Hepatic stellate cell (primary cell): ENCODE data around the gene DUS1L.
A peak's percentile ranks its signal among the peaks of the same experiment; 100 is the strongest.
"Not testable (repeated sequence)": the region's sequence is repeated elsewhere in the genome, so short reads cannot be mapped to it uniquely, and the experiment has no call there.

Source experiments
- DNase-seq: peaks from one replicate; pipeline ENCODE4 v3.0.0; 2011; ENCODE audit warnings: low spot score

The DUS1L gene

GRCh38 chr17:82039695-82040299 lies 25.8 kb downstream of the DUS1L start:
- no peak for DNase-seq

GRCh38 chr17:82038796-82039409 lies 26.7 kb downstream of the DUS1L start:
- DNase-seq: not testable (repeated sequence)

DNA sequence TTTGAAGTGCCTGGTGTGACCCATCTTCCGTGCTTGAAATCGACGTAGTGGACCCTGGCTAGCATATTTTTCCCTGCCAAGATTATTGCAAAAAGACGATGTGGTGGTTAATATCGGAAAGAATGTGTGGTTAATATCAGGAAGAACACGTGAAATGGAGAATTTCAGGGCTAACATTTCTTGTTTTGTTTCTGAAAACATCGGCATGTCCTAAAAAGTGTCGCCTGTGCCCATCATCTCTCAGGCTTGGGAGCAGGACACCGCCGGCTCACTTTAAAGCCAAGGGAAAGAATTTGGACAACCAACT lies 27.8 kb downstream of the DUS1L start:
- no peak for DNase-seq

DNA sequence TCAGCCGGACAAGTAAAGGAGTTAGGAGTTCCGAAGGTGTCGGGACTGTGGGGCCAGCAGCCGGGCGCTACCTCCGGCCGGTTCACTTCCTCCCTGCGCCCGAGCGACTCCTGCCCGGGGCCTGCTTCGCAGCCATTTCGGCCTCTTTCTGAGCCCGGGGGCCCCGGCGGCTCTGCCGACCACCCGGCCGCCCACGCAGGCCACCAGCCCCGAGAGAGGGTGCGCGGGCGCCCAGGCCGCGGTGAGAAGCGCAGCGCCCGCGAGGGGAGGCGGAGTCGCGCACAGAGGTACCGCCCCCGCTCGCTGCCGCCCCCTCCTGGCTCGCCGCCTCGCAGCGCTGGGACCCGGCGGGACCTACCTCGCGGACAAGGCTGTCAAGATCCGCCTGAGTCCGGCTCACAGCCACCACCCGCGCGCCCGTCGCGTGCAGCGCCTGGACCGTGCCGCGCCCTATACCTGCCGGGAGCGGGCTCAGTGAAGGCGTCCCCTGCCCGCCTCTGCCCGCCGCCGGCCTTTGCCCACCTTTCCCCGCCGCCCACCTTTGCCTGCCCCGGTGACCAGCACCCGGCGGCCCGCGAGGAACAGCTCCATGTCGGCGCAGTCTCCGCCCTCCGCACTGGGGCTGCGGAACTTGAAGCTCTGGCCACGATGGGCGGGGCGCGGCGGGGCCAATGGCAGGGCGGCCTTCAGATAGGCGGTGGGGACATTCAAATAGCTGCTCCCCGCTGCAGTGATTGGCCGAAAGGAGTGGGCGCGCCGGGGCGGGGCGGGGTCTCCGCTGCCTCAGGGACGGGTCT lies 28.3 kb downstream of the DUS1L start, which contains the start of gene DCXR:
Gene DCXR (minus strand): TSS at position 606 of the 797 bp plus-strand sequence. CDS start 15 bp downstream, at position 591.
- DNase-seq: peak; percentile 99

DNA sequence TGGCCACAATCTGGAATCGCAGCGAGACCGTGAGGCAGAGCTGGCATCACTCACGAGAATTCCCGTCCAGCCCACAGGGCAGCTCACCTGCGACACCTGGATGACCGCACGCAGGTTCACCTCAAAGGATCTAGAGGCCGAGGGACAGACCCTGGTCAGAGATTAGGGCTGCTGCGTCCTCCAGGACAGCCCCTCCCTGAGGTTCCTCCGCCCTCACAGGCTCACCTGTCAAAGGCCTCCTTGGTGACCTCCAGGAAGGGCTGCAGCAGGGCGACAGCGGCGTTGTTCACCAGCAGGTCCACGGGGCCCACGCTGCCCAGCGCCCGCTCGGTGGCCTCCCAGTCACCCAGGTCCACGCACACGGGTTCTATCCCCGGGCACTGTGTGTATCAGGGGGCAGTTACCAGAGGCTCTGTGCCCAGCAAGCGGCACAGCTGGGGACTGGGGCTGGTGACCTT lies 28.9 kb downstream of the DUS1L start:
- DNase-seq: no peak

DNA sequence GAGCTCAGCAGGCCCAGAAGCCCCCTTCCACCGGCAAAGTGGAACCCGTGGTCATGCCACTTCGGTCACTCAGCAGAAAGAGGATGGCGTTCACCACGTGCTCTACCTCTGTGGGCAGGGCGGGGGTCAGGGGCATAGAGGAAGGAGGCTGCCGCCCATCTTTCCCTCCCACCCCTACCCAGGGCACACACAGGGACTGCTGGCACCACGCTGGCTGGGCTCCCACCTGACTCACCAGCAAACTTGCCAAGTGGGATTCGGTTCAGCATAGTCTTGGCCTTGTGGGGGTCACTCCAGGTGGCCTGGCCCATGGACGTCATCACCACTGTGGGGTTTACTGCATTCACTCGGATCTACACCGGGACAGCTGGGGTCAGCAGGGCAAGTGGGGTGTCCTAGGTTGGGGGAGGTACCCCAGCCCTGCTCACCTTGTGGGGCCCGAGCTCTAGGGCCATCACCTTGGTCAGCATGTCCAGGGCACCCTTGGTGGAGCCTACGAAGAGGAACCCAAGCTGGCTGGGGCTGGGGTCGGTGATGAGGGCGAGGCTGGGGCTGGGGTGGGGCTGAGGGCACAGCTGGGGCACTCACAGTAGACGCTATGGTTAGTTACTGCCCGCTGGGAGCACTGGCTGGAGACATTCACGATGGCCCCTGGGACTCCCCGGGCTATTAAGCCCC lies 29.5 kb downstream of the DUS1L start:
- DNase-seq: no peak

GRCh38 chr17:82035488-82035887 lies 30.1 kb downstream of the DUS1L start:
- DNase-seq: no peak

DNA sequence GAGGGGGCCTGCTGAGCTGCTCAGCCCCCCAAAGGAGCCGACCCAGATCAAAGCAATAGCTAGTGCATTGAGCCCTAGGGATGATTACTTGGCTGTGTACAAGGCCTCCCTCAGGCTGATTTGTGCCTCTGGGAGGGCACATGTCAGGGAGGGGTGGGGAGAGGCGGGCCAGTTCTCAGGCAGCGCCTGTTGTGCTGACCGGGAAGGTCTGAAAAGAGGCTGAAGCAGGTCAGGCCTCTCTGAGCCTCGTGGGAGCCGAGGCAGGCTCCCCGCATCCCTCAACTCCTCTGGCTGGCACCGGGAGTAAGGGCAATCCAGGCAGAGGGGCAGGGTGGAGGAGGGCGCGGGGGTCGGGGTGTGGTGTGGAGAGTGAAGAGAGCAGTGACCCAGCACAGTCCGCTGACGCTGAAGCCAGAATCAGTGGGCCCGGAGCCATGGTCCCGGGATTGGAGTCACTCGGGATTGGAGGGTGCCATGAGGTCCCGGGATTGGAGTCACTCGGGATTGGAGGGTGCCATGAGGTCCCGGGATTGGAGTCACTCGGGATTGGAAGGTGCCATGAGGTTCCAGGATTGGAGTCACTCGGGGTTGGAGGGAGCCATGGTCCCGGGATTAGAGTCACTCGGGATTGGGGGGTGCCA lies 31.1 kb downstream of the DUS1L start:
- DNase-seq: no peak

- DNase-seq: no peak
These were observed 32.1 kb downstream of the DUS1L start for GRCh38 chr17:82033359-82034085.

DNA sequence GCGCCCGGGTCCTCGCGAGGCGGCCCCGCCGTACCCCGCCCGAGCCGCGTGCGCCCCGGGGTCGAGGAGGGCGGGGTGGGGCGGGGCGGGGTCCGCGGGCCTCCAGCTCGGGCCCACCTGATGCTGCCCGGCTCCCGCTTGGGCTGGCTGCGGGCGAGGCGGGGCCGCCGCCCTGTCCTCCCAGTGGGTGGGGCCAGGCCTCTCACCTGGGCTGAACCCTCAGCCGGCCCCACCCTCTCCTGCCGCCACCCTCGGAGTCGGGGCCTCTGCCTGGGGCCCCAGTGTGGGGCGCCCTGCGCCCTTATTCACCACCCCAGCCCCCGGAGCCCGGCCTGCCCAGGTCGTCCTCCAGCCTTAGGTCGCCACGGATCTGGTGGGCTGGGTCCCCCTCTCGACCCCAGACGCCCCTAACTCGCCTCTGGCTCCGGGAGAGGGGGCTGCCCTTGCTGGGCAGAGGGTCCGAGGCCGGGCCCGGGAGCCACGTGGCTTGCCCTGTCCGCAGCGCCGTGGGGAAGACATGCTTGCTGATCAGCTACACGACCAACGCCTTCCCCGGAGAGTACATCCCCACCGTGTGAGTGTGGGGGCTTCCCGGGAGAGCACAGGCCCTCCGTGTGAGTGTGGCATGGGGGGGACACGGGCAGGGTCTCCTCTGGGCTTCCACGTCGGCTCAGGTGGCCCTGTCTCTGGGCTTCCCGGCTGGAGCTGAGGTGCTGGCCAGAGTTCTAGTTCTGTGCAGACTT lies 33.5 kb downstream of the DUS1L start:
- DNase-seq: no peak

- peak; percentile 68 for DNase-seq
These were observed 34.2 kb downstream of the DUS1L start, which contains the start of gene RAC3 for GRCh38 chr17:82031303-82031884. Gene RAC3 (plus strand): TSS chr17:82031678. CDS start chr17:82031762, 84 bp downstream.

DNA sequence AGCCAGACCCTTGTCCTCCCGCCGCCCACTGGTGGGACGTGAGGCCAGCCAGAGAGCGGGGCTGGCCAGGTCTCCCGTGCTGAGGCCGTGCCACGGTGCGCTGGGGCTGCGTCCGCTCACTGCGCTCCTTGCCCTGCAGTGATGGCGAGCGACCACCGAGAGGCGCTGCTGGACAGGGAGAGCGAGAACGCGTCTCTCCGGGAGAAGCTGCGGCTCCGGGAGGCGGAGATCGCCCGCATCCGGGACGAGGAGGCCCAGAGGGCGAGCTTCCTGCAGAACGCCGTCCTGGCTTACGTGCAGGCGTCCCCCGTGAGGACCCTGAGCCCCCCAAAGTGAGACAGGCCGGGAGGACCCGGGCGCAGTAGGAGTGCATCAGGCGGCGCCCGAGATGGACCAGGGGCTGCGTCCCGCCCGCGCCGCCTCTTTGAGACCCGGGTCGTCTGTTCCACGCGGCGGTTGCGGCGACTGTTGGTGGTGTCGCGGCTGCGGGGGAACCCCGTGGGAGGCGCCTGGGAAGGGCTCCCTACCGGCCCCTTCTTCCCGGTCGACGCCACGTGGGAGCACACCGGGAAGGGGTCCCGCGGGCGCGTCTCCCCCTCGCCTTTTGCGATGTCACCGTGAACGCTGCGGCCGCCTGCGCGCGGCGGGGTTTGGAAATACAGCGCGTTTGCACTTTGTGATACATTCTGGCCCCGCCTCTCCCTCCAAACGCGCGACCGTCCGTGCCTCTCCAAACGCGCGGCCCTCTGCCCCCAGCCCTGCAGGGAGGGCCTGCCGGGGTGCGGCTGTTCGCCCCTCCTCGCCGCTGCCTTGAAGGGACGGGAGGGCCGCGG lies 34.9 kb downstream of the DUS1L start:
- peak; percentile 91 for DNase-seq

DNA sequence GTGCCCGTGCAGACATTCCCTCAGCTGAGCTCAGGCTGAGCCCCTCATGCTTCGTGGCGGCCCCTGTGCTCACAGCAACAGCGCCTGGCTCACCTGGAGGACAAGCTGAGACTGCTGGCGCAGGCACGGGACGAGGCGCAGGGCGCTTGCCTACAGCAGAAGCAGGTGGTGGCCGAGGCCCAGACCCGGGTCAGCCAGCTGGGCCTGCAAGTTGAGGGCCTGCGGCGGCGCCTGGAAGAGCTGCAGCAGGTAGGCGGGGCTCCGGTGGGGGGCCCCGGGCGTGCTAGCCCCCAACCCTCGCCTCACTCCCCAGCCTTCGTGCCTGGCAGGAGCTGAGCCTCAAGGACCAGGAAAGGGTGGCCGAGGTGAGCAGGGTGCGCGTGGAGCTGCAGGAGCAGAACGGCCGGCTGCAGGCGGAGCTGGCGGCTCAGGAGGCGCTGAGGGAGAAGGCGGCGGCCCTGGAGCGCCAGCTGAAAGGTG lies 35.6 kb downstream of the DUS1L start:
- no peak for DNase-seq

- no peak for DNase-seq
These were observed 36.2 kb downstream of the DUS1L start for GRCh38 chr17:82029391-82029790.

GRCh38 chr17:82028966-82029365 lies 36.6 kb downstream of the DUS1L start:
- no peak for DNase-seq

DNA sequence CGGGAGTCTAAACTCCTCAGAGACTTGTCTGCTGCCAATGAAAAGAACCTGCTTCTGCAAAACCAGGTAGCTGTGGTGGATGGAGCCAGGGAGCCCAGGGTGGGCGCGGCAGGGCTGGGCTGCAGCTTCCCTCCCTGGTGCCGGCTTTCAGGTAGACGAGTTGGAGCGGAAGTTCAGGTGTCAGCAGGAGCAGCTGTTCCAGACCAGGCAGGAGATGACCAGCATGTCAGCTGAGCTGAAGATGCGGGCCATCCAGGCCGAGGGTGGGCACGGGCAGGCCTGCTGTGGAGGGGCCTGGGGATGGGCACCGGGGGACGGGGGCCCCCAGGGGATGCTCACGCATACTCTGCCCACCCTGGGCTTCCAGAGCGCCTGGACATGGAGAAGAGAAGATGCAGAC lies 37.4 kb downstream of the DUS1L start:
- no peak for DNase-seq

DNA sequence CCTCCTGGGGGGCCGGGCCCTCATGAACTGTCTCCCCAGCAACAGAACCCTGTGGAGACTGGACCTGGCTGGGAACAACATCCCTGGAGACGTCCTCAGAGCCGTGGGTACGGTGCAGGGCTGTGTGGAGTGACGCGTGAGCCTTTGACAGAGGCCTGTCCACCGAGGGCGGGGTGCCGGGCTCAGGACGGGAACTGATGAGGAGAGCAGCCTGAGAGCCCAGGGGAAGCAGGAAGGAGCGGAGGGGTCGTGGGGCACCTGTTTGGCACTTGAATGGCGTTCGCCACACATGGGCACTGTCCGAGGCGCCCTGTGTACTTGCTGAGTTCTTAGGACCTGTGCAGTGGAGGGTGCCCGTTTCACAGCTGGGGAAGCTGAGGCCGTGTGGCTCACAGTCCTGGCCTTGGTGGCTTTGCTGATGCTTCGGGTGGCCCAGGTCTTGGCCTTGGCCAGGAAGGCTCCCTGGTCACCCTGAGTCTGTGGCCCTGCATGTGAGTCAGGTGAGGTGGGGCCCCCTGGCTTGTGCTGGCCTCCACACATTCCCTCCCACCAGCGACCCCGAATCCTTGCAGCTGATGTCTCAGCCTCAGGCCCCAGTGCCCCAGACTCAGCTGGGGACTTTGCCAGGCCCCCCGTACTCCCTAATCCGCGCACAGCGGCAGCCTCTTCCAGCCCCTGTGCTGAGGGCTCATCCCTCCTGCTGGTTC lies 40.0 kb downstream of the DUS1L start:
- DNase-seq: no peak

DNA sequence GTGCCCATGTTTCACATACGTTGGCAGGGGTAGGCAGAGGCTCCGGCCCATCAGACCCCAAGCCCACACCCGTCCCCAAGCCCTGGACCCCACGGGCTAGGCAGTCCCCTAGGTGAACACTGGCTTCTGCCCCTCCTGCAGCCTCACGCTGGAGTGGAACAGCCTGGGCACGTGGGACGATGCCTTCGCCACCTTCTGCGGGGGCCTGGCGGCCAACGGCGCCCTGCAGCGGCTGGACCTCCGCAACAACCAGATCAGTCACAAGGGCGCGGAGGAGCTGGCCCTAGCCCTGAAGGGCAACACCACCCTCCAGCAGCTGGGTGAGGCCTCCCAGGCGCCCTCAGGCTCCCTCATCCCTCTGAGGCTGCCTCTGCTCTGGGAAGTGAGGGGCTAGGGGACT lies 40.7 kb downstream of the DUS1L start:
- DNase-seq: no peak
